SHP77 treated with DMSO at 0.1 percent for 48 hours (cell line): ENCODE results near the gene SIPA1L3.
A peak's percentile ranks its signal among the peaks of the same experiment; 100 is the strongest.

Experiments
- DNase-seq: peaks from one replicate; lab custom pipeline; 2025; lab: John Stamatoyannopoulos, UW

SIPA1L3 gene

GRCh38 chr19:38152461-38153379 lies 245.7 kb downstream of the SIPA1L3 start:
- no peak for DNase-seq

DNA sequence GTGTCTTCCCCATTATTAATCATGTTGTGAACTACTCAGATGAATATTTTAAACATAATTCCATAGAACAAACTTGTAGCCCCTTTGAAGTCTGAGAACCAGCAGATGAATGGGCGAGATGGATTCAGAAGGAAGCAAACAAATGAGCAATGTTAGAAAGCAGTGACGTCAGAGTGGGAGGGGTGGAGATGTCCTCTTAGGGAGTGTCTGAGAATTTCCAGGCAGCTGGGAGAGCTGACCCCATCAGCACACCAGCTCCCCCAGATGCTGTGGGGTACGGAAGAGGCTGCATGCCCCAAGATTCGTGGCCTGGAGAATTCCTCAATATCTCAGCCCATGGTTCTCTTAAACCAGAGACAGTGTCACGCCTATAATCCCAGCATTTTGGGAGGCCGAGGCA lies 248.4 kb downstream of the SIPA1L3 start:
- no peak for DNase-seq

DNA sequence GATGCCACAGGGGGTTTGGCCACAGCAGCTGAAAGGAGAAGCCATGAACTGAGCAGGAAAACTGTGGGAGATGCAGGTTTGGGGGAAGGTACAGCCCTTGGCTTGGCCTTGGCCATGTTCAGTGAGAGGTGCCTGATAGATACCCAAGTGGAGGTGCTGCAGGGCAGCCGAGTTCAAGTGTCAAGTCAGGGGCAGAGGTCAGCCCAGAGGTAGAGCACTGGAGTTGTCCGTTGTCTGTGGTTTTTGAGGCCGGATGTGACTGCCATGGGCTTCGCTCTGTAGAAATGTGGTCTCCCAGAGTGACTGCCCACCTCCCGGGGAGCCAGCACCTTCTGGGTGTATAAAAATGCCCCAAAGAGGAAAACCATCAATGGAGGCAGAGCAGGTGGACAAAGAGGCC lies 251.7 kb downstream of the SIPA1L3 start:
- DNase-seq, result no peak

DNA sequence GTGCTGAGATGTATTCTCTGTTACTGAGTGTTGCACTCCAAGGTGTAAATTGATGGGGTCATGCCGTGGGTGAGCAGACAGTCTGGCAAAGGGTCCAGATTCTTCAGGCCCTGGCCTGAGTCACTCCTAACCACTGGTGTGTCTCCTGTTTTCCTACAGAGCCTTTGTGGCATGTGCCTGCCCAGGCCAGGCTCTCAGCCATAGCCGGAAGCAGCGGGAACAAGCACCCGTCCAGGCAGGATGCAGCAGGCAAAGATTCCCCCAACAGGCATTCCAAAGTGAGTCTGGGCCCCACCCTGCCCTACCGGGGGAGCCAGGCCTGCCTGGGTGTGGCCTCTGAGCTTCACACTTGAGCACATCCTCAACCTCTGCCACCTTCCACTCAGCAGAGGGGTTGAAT lies 255.1 kb downstream of the SIPA1L3 start:
- DNase-seq, result no peak

- DNase-seq, result no peak
Measured at GRCh38 chr19:38162632-38163031, 255.6 kb downstream of the SIPA1L3 start.

- no peak for DNase-seq
Measured at GRCh38 chr19:38163419-38164290, 256.6 kb downstream of the SIPA1L3 start.

DNA sequence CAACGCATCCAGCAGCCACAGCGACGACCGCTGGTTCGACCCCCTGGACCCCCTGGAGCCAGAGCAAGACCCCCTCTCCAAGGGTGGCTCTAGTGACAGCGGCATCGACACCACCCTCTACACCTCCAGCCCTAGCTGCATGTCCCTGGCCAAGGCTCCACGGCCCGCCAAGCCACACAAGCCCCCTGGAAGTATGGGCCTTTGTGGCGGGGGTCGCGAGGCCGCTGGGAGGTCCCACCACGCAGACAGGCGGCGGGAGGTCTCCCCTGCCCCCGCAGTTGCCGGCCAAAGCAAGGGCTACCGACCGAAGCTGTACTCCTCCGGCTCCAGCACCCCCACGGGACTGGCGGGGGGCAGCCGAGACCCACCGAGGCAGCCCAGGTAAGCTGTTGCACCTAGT lies 257.5 kb downstream of the SIPA1L3 start:
- DNase-seq, result no peak

GRCh38 chr19:38165335-38165734 lies 258.3 kb downstream of the SIPA1L3 start:
- DNase-seq, result no peak

DNA sequence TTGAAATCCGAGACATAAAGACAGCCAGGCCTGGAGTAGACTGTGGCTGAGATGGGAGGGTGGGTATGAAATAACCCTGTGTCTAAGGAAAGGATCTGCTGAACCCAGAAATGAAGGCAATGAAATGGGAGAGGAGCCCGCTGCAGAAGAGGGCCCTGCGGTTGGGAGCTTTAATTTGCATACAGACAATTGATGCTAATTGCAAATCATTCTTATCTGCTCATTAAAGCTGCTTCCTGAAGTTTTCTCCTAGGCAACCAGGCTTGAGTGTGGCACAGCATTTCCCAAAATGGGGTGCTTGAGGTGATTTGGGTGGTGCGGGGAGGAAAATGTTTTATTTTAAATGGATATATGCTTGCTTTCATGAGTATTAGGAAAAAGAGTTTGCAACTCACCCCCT lies 261.6 kb downstream of the SIPA1L3 start:
- no peak for DNase-seq

- no peak for DNase-seq
Measured at GRCh38 chr19:38170334-38170733, 263.3 kb downstream of the SIPA1L3 start.

DNA sequence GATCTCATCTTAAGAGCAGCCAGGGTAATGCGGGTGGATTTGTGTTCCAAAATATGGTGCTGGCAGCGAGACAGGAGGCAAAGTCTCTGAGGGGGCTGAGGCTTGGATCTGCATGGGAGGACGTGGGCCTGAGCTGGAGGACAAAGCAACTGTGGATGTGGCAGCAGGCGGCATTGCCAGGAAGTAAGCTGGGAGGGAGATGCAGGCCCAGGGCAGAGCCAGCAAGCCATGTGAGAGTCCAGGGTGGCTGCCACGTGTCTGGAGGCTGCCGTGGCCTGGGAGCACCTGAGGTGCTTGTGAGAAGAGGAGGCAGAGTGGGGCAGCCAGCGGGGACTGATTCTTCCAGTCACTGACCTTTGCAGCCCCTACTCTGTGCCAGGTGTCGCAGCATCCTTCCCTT lies 265.0 kb downstream of the SIPA1L3 start:
- DNase-seq, result peak; percentile 4

GRCh38 chr19:38173291-38174041 lies 266.5 kb downstream of the SIPA1L3 start:
- DNase-seq, result peak; percentile 96

GRCh38 chr19:38175422-38175821 lies 268.4 kb downstream of the SIPA1L3 start:
- no peak for DNase-seq

DNA sequence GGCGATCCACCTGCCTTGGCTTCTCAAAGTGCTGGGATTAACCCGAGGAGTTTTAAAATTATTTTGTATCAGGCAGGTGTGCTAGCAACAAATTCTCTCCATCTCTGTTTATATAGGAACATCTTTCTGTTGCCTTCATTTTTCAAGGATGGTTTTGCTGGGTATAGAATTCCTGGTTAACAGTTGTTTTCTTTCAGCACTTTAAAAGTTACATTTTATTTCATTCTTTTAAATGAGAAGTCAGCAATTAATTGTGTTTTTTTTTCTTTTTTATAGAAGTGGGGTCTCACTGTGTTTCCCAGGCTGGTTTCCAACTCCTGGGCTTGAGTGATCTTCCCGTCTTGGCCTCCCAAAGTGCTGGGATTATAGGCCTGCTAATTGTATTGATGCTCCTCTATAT lies 273.1 kb downstream of the SIPA1L3 start:
- no peak for DNase-seq

GRCh38 chr19:38182536-38183210 lies 275.7 kb downstream of the SIPA1L3 start:
- no peak for DNase-seq

DNA sequence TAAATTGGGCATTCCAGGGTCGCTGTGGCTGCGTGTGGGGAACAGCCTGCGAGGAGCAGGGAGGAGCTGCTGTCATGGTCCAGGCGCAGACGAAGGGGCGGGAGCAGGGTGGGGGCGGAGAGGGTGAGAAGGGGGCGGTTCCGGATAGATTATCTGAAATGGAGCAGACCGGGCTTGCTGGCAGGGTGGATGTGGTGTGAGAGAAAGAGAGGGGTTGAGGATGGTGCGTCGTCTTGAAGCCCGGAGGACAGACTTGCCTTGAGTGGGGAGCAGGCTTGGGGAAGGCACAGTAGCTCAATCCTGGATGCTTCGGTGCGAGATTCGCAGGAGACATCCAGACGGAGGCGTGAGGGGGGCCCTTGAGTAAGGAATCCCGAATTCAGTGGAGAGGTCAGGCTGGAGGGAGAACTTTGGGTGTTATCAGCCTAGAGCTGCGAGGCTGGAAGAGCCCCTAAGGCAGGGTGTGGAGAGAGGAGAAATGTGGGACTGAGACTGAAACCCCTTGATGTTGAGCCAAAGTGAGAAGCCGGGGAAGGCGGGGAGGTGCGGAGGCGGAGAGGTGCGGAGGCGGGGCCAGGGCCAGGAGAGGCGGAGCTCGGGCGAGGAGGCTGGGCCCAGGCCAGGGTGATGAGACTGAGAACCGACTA lies 276.4 kb downstream of the SIPA1L3 start:
- DNase-seq, result no peak

GRCh38 chr19:38184815-38185214 lies 277.8 kb downstream of the SIPA1L3 start:
- no peak for DNase-seq

DNA sequence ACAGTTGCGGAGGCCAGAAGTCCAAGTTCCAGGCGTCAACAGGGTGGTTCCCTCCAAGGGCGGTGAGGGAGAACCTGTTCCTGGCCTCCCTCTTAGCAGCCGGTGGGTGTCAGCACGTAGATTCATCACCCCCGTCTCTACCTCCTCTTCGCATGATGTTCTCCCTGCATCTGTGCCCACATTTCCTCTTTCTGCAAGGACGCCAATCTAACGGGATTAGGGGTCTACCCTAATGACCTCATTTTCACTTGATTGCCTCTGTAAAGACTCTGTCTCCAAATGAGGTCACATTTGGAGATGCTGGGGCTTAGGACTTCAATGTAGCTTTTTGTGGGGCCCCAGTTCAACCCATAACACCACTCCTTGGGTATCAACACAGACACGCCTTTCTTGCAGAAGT lies 278.6 kb downstream of the SIPA1L3 start:
- no peak for DNase-seq

DNA sequence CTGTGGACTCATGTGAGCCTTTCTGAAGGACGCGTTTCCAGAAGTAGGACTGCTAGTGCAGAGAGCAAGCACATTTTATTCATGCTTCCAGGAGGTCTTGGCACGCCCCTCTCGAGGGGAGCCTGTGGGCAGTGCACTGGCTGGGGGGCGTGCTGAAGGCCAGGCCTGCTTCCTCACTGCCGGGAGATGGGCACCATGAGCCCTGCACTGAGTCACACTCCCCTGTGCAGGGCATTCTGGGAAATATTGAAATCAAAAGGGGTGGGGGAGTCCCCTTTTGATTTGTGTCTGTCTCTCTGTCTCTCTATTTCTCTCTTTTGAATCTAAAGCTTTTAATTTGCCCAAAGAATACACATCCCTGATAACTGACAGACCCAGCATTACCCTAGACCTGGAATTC lies 283.1 kb downstream of the SIPA1L3 start:
- DNase-seq, result no peak

DNA sequence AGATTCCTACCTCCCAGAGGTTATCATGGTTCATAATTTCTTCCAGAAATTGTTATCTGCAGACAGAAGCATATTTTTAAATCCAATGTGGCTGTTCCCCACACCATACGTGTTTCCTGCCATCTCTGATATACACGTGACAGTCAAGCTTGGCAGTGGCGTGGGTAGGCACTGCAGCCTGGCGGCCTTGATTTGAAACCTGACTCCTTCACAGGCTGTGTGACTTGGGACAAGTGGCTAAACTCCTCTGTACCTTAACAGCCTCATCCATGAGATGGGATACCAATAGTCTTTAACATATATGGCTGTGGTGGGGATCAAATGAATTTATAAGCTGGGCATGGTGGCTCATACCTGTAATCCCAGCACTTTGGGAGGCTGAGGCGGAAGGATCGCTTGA lies 283.8 kb downstream of the SIPA1L3 start:
- DNase-seq, result no peak

DNA sequence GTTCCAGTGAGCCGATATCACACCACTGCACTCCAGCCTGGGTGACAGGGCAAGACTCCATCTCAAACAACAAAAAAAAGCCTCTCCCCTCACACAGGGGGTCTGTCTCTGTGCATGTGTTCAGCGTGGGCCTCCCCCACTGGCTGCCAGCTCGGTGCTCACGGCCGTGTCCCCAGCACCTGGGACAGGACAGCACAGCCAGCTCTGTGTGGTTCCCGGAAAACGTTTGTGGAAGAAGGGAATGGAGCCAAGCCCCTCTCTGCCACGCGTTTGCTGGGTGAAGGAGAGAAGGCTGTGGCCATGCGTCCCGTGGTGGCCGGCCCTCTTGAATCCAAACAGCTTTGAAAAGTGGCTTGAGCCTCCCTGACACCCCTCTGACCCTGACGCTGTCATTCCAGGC lies 284.7 kb downstream of the SIPA1L3 start:
- no peak for DNase-seq
